Measurements from ENCODE around the gene MB.

MB gene

DNA sequence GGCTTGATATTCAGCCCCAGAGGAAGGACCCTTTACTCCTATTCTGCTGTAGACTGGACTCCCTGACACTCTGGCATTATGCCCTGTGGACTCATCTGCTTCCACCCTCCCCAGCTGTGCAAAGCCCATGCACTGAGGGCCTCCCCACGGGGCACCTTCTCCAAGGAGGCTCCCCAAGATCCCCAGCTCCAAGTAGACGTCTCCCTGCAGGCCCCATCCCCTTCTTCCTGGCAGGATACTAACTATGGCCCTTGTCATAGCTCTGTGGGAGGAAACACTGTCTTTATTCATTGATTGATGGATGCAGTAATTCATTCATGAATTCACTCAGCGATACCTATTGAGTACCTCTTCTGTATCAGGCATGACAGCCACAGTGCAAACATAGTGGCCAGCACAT, 15.8 kb upstream of the MB start:
- TF ChIP-seq, protein P1, sequence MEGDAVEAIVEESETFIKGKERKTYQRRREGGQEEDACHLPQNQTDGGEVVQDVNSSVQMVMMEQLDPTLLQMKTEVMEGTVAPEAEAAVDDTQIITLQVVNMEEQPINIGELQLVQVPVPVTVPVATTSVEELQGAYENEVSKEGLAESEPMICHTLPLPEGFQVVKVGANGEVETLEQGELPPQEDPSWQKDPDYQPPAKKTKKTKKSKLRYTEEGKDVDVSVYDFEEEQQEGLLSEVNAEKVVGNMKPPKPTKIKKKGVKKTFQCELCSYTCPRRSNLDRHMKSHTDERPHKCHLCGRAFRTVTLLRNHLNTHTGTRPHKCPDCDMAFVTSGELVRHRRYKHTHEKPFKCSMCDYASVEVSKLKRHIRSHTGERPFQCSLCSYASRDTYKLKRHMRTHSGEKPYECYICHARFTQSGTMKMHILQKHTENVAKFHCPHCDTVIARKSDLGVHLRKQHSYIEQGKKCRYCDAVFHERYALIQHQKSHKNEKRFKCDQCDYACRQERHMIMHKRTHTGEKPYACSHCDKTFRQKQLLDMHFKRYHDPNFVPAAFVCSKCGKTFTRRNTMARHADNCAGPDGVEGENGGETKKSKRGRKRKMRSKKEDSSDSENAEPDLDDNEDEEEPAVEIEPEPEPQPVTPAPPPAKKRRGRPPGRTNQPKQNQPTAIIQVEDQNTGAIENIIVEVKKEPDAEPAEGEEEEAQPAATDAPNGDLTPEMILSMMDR (conservative IDR thresholded peaks at IDR 0.05; ENCODE audit: low read depth): no peak
- CTCF ChIA-PET: no interaction called here
- peak overlapping the region; percentile 32 for H3K27ac ChIP-seq
- no peak for DNase-seq (ENCODE audit: low spot score)
- POLR2A ChIA-PET (ENCODE audit: low non-redundant PET): no interaction called here

DNA sequence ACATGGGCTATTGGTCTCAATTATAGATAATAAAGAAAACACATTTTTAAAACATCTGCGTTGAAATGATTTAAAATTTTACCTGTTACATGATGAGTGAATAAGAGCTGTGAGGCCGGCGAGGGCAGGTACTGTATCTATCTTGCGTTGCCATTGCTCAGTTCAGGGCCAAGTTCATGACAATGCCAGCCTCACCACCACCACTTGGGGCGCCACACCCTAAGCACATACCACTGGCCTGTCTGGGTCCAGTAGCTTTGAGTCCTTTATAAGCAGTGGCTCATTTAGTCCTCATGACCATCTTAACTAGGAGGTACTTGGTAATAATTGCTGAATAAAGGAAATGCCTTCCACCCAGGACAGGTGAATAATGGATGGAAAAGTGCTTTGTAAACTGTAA, 14.5 kb upstream of the MB start:
- CTCF ChIA-PET: interaction anchor here (0.5 to 1.0 kb wide), 3 partner anchors 155 to 492 kb away, joined by 3 to 4 read pairs (median 3); no protein-coding TSS in a partner anchor
- H3K27ac ChIP-seq: peak overlapping the region; percentile 26; the same call in 1 of the 2 replicates
- POLR2A ChIA-PET (ENCODE audit: low non-redundant PET): no interaction called here
- no peak for DNase-seq (ENCODE audit: low spot score)
- TF ChIP-seq, protein P1 (conservative IDR thresholded peaks at IDR 0.05; ENCODE audit: low read depth): peak; percentile 56

DNA sequence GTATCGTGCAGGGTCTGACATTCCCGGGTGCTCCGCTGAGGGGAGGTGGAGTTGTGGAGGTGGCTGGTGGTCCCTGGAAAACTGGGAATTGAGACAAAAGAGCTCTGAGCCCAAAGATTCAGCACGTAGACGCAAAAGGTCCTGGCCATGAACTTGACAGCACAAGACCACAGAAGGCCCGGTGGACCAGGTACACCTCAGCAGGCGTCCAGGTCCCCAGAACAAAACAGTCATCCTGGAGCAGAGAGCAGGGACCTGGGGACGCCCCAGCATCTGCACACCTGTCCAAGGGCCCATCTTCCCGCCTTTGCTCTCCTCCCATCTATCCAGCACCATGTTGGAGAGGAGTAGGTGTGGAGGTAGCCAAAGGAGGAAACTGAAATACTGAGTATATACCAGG, 13.8 kb upstream of the MB start:
- H3K27ac ChIP-seq: peak overlapping the region; percentile 97
- TF ChIP-seq, protein P1 (conservative IDR thresholded peaks at IDR 0.05; ENCODE audit: low read depth): no peak
- no peak for DNase-seq (ENCODE audit: low spot score)
- CTCF ChIA-PET: interaction anchor here (0.5 kb wide), 1 partner anchor 811 kb away, joined by 3 read pairs; no protein-coding TSS in a partner anchor
- POLR2A ChIA-PET (ENCODE audit: low non-redundant PET): no interaction called here

DNA sequence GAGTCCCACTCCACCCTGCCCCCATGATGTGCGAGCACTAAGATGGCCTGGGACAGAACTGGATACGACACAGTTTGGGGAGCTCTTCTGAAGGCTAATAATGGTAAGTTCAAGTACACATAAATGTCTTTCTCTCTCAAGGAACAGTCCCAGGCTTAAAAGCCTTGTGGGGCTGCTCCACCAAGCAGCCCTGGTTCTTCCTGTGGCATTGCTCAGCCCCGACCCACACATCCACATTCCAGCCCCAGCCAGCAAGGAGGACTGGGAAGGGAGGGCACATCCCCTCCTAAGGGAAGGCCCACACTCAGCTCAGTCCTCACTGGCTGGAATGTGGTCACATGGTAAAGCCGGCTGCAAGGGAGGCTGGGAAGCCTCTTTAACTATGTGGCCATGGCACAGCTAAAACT, 13.3 kb upstream of the MB start:
- POLR2A ChIA-PET (ENCODE audit: low non-redundant PET): no interaction called here

DNA sequence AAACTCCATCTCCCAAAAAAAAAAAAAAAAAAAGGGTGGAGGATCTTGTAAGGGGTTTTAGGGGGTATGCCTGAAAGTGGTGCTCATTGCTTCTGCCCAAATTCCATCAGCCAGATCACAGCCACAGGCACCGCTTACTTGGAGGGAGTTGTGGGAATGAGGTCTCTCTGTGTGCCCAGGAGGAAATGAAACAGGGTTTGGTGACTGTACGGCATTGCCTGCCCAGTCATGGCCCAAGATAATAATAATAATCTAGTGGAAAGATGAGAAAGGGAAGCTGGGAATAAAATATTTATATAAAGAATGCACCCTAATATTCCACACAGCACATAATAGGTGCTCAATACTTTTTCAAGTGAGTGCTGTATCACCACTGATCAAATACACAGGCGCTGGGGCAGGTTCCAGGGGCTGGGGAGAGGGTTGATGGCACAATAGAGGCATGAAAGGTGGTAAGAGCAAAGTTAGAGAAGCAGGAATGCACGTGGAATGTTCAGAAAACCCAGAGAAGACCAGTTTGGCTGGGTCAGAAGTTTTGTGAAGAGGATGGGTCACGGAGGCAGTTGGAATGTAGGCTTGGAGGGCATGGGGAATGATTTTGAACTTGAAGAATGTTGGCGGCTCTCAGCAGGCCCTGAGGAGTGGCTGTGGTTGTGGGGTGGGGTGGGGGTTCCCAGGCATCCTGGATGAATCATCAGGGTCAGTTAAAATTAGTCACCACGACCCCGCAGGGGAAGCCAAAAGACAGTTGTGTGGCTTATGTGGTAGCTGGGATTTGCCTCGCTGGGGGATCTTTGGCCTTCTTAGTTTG, 12.5 kb upstream of the MB start:
- ChIA-PET CTCF (no interaction called here), POLR2A (ENCODE audit: low non-redundant PET) (no interaction called here)
- DNase-seq (ENCODE audit: low spot score): peak; percentile 94
- H3K27ac ChIP-seq: peak overlapping the region; percentile 97
- TF ChIP-seq, protein P1 (conservative IDR thresholded peaks at IDR 0.05; ENCODE audit: low read depth): no peak

More for the DNA sequence above, 13.3 kb upstream of the MB start:
- TF ChIP-seq, protein P1 (conservative IDR thresholded peaks at IDR 0.05; ENCODE audit: low read depth): no peak
- H3K27ac ChIP-seq: peak overlapping the region; percentile 97
- peak; percentile 37 for DNase-seq (ENCODE audit: low spot score)
- CTCF ChIA-PET: no interaction called here

DNA sequence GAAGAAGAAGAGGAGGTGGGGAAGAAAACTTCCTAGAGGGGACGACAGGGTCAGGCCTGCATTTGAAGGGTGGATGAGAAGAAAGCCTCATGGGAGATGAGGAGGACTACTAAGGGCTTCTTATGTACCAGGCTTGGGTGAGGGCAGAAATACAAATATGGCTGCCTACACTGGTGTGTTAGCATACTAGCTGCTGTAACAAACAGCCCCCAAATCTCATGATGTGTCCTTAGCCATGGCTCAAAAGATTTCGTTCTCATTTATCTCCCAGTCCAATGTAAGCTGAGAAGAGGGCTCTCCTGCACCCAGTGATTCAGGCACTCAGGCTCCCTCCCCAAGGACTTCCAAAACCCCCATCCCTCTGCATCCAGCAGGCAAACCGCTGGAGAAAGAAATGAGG, 11.6 kb upstream of the MB start:
- DNase-seq (ENCODE audit: low spot score): no peak
- peak overlapping the region; percentile 97 for H3K27ac ChIP-seq
- CTCF ChIA-PET: no interaction called here
- TF ChIP-seq, protein P1 (conservative IDR thresholded peaks at IDR 0.05; ENCODE audit: low read depth): no peak
- POLR2A ChIA-PET (ENCODE audit: low non-redundant PET): no interaction called here
